Suprapubic skin (tissue), 4 donors: ENCODE results near the gene PLCB1. TPM values are rescaled to one million over a fixed set of nuclear protein-coding genes. Genes with fewer than 3 reads are reported as not detected.

Source experiments
- DNase-seq, 2 donors: peaks; one replicate each; pipeline ENCODE4 v3.0.0-alpha.2; 2019; ENCODE audit warnings: low spot score in 2 of 2
- H3K27ac ChIP-seq: fragments of 200-600 bp; sonication (generic); one replicate; pipeline ENCODE4 v1.5.1; 2019
- H3K27me3 ChIP-seq: fragments of 200-600 bp; sonication (generic); one replicate; pipeline ENCODE4 v1.5.1; 2019
- H3K36me3 ChIP-seq: fragments of 200-600 bp; sonication (generic); one replicate; pipeline ENCODE4 v1.5.1; 2019
- H3K4me1 ChIP-seq: fragments of 200-600 bp; sonication (generic); one replicate; pipeline ENCODE4 v1.5.1; 2019
- H3K4me3 ChIP-seq: fragments of 200-600 bp; sonication (generic); one replicate; pipeline ENCODE4 v1.5.1; 2019; ENCODE audit warnings: mild to moderate bottlenecking
- H3K9me3 ChIP-seq: fragments of 200-600 bp; sonication (generic); one replicate; pipeline ENCODE4 v1.5.1; 2019
- CTCF ChIP-seq, 2 donors: fragments of 200-600 bp in 1 of 2; fragments of 450-650 bp in 1 of 2; sonication (generic) in 1 of 2; IDR thresholded peaks; one replicate each; pipeline ENCODE4 v1.5.1; 2016 to 2019; ENCODE audit warnings: antibody characterized with exemption in 2 of 2, mild to moderate bottlenecking in 1 of 2, moderate library complexity in 1 of 2
- EP300 ChIP-seq: sonication (generic); formaldehyde crosslinking; IDR thresholded peaks from one replicate; pipeline ENCODE4 v1.6.1; 2017; ENCODE audit warnings: antibody characterized with exemption
- POLR2A ChIP-seq, 2 donors: fragments of 450-650 bp; IDR thresholded peaks; one replicate each; pipeline ENCODE4 v1.6.1; 2017; ENCODE audit warnings: antibody characterized with exemption in 2 of 2, mild to moderate bottlenecking in 2 of 2, moderate library complexity in 2 of 2
- POLR2AphosphoS5 ChIP-seq, 3 donors: sonication (generic); formaldehyde crosslinking; IDR thresholded peaks; one replicate each; pipeline ENCODE4 v1.6.1; 2017; ENCODE audit warnings: antibody characterized with exemption in 3 of 3
- WGBS: methylation state at CpG from one replicate; pipeline ENCODE4 v1.1.5; 2018; 5-methylcytosine and 5-hydroxymethylcytosine counted together
- total RNA-seq, 4 donors: library from RNA; depleted of rRNA; stranded (reverse); fragments of >200 nt; gene quantifications; one replicate each; pipeline ENCODE4 v1.1.0, GENCODE V29; 2016

Gene PLCB1
- total RNA-seq, 4 donors from 2014 or later: 3.9 to 15.6 (median 6.7) TPM

GRCh38 chr20:8367689-8368088, 235.6 kb downstream of the PLCB1 start:
- H3K36me3 ChIP-seq: no peaks in the 10 kb centered on the region
- TF ChIP-seq CTCF (IDR thresholded peaks at IDR 0.05) (no peak), EP300 (no peak), POLR2A (IDR thresholded peaks at IDR 0.05) (no peak), POLR2AphosphoS5 (IDR thresholded peaks at IDR 0.05) (no peak)
- H3K9me3 ChIP-seq: no peaks in the 10 kb centered on the region
- DNase-seq: no peak
- no peak overlapping the region for H3K27ac ChIP-seq
- H3K4me3 ChIP-seq: no peak overlapping the region
- WGBS: 81% methylated on average over 7 of the region's 7 CpGs
- H3K4me1 ChIP-seq: peaks cover 3% of the 10 kb centered on the region
- no peaks in the 10 kb centered on the region for H3K27me3 ChIP-seq

GRCh38 chr20:8368670-8369069, 236.6 kb downstream of the PLCB1 start:
- no peak for DNase-seq
- WGBS: 51% methylated on average over 3 of the region's 3 CpGs
- Histone ChIP-seq H3K4me3 (no peak overlapping the region), H3K9me3 (no peaks in the 10 kb centered on the region), H3K36me3 (no peaks in the 10 kb centered on the region), H3K4me1 (no peaks in the 10 kb centered on the region), H3K27me3 (no peaks in the 10 kb centered on the region), H3K27ac (no peak overlapping the region)
- TF ChIP-seq POLR2AphosphoS5 (IDR thresholded peaks at IDR 0.05): no peak
- no peak for TF ChIP-seq CTCF (IDR thresholded peaks at IDR 0.05)
- TF ChIP-seq POLR2A (IDR thresholded peaks at IDR 0.05): no peak
- TF ChIP-seq EP300: no peak

- Histone ChIP-seq H3K36me3 (no peaks in the 10 kb centered on the region), H3K9me3 (no peaks in the 10 kb centered on the region), H3K27ac (no peak overlapping the region), H3K4me3 (no peak overlapping the region), H3K27me3 (no peaks in the 10 kb centered on the region), H3K4me1 (no peaks in the 10 kb centered on the region)
- no peak for DNase-seq
- 89% methylated on average over 2 of the region's 2 CpGs for WGBS
- TF ChIP-seq EP300 (no peak), CTCF (IDR thresholded peaks at IDR 0.05) (no peak), POLR2AphosphoS5 (IDR thresholded peaks at IDR 0.05) (no peak), POLR2A (IDR thresholded peaks at IDR 0.05) (no peak)
Measured at GRCh38 chr20:8369311-8369710, 237.2 kb downstream of the PLCB1 start.

- Histone ChIP-seq H3K4me3 (no peak overlapping the region), H3K27me3 (no peaks in the 10 kb centered on the region), H3K9me3 (no peaks in the 10 kb centered on the region), H3K27ac (no peak overlapping the region), H3K36me3 (no peaks in the 10 kb centered on the region), H3K4me1 (no peaks in the 10 kb centered on the region)
- WGBS: 95% methylated on average over 5 of the region's 5 CpGs
- no peak for DNase-seq
- TF ChIP-seq POLR2AphosphoS5 (IDR thresholded peaks at IDR 0.05): no peak
Measured at GRCh38 chr20:8370774-8371173, 238.7 kb downstream of the PLCB1 start.

- Histone ChIP-seq H3K4me1 (no peaks in the 10 kb centered on the region), H3K27ac (no peak overlapping the region), H3K4me3 (no peak overlapping the region), H3K27me3 (no peaks in the 10 kb centered on the region), H3K9me3 (no peaks in the 10 kb centered on the region), H3K36me3 (no peaks in the 10 kb centered on the region)
- DNase-seq: no peak
- TF ChIP-seq POLR2A (IDR thresholded peaks at IDR 0.05): no peak
- TF ChIP-seq POLR2AphosphoS5 (IDR thresholded peaks at IDR 0.05): no peak
- 74% methylated on average over 5 of the region's 5 CpGs for WGBS
Measured at GRCh38 chr20:8372824-8373380, 240.8 kb downstream of the PLCB1 start.

- Histone ChIP-seq H3K27ac (no peak overlapping the region), H3K4me1 (no peaks in the 10 kb centered on the region), H3K27me3 (no peaks in the 10 kb centered on the region), H3K9me3 (no peaks in the 10 kb centered on the region), H3K4me3 (no peak overlapping the region), H3K36me3 (no peaks in the 10 kb centered on the region)
- 100% methylated on average over 1 of the region's 1 CpG for WGBS
- no peak for TF ChIP-seq POLR2A (IDR thresholded peaks at IDR 0.05)
- DNase-seq: no peak
Measured at GRCh38 chr20:8373579-8373978, 241.5 kb downstream of the PLCB1 start.

GRCh38 chr20:8375898-8376297, 243.8 kb downstream of the PLCB1 start:
- H3K4me1 ChIP-seq: no peaks in the 10 kb centered on the region
- TF ChIP-seq CTCF (IDR thresholded peaks at IDR 0.05): no peak
- TF ChIP-seq POLR2AphosphoS5 (IDR thresholded peaks at IDR 0.05): no peak
- no peak for TF ChIP-seq EP300
- TF ChIP-seq POLR2A (IDR thresholded peaks at IDR 0.05): no peak
- no peaks in the 10 kb centered on the region for H3K27me3 ChIP-seq
- H3K36me3 ChIP-seq: no peaks in the 10 kb centered on the region
- DNase-seq: no peak
- H3K4me3 ChIP-seq: no peak overlapping the region
- H3K9me3 ChIP-seq: no peaks in the 10 kb centered on the region
- H3K27ac ChIP-seq: no peak overlapping the region
- WGBS: 70% methylated on average over 2 of the region's 2 CpGs
